A549 (cell line): ENCODE data around the gene C17orf75.

Experiments used
- EP300 ChIP-seq, 2 experiments: fragments of >200 bp; sonication (Bioruptor Twin); formaldehyde crosslinking; IDR thresholded peaks; 2 replicates in 1 of 2; 3 replicates in 1 of 2; pipeline ENCODE4 v1.6.1; 2016 to 2017
- JUN ChIP-seq, 2 experiments: fragments of >200 bp; sonication (Bioruptor Twin); formaldehyde crosslinking; IDR thresholded peaks; 2 replicates in 1 of 2; 3 replicates in 1 of 2; pipeline ENCODE4 v1.6.1; 2016 to 2017
- SMC3 ChIP-seq: fragments of >200 bp; sonication (Bioruptor Twin); formaldehyde crosslinking; IDR thresholded peaks from 3 replicates; pipeline ENCODE4 v1.6.1; 2018; ENCODE audit warnings: inconsistent platforms

DNA sequence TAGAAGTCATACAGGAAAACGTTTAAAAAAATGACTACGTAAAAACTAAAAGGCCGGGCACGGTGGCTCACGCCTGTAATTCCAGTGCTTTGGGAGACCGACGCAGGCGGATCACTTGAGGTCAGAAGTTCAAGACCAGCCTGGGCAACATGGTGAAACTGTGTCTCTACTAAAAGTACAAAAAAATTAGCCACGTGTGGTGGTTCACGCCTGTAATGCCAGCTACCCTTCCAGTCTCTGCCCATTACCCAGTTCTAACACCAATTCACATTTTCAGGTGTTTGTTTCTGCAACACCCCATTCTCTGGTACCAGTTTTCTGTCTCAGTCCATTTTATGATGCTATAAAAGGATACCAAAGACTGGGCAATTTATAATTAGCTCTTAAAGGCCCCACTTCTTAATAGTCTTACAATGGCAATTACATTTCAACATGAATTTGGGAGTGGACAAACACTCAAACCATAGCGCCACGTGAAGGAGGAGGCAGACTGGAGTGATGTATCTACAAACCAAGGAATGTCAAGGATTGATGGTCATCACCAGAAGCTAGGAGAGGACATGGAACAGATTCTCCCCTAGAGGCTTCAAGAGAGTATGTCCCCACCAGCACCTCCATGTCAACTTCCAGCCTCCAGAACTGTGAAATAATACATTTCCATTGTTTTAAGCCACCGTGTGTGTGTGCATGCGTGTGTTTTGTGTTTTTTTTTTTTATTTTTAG lies 791 bp upstream of the C17orf75 start:
- TF ChIP-seq EP300 (IDR thresholded peaks at IDR 0.05) (no peak), SMC3 (no peak), JUN (IDR thresholded peaks at IDR 0.05) (no peak)
